Testis (tissue), 3 donors: Measurements from ENCODE around the gene TMEM242. TPM values are rescaled to one million over a fixed set of nuclear protein-coding genes. Genes with fewer than 3 reads are reported as not detected.

Experiments
- DNase-seq: peaks from one replicate; pipeline ENCODE4 v3.0.0-alpha.2; 2019
- H3K27ac ChIP-seq, 2 donors: fragments of 200-600 bp; sonication (generic); one replicate each; pipeline ENCODE4 v1.5.1; 2019
- H3K27me3 ChIP-seq: fragments of 200-600 bp; sonication (generic); one replicate; pipeline ENCODE4 v1.5.1; 2019
- H3K36me3 ChIP-seq: fragments of 200-600 bp; sonication (generic); one replicate; pipeline ENCODE4 v1.5.1; 2017; ENCODE audit warnings: low read depth; ENCODE audit errors: missing control alignments
- H3K4me1 ChIP-seq: fragments of 200-600 bp; sonication (generic); one replicate; pipeline ENCODE4 v1.5.1; 2019
- H3K4me3 ChIP-seq, 2 donors: fragments of 200-600 bp; sonication (generic); one replicate each; pipeline ENCODE4 v1.5.1; 2017 to 2019
- H3K9me3 ChIP-seq: fragments of 200-600 bp; sonication (generic); one replicate; pipeline ENCODE4 v1.5.1; 2017
- POLR2A ChIP-seq: fragments of 450-650 bp; IDR thresholded peaks from one replicate; pipeline ENCODE4 v1.6.1; 2017; ENCODE audit warnings: antibody characterized with exemption, mild to moderate bottlenecking, moderate library complexity
- WGBS, 2 donors: methylation state at CpG; one replicate each; pipeline ENCODE4 v1.1.5; 2018; 5-methylcytosine and 5-hydroxymethylcytosine counted together
- intact Hi-C: fragments of 100-400 bp; cut with DNase I; formaldehyde crosslinking; loops from one replicate; pipeline ENCODE4 v1.15.1; 2023; ENCODE audit warnings: low total_unique reads
- polyA plus RNA-seq: library from polyadenylated mRNA; stranded (reverse); fragments of 350-450 nt; fragmentation: Illumina TruSeq; extraction: RNeasy Lipid Tissue Mini Kit (QIAGEN cat#74804); gene quantifications from one replicate; pipeline ENCODE4 v1.2.3, GENCODE V29; 2014; ENCODE audit warnings: low read depth, low replicate concordance; ENCODE audit not compliant: insufficient read depth
- total RNA-seq, 2 donors: library from RNA; depleted of rRNA; stranded (reverse); fragments of >200 nt; gene quantifications; one replicate each; pipeline ENCODE4 v1.2.3, GENCODE V29; 2016
- TF ChIP-seq, protein P1 (sequence below), 3 experiments: fragments of 450-650 bp in 2 of 3; fragments of 200-600 bp in 1 of 3; sonication (generic) in 1 of 3; IDR thresholded peaks; one replicate each; pipeline ENCODE4 v1.5.1; 2016 to 2019; ENCODE audit warnings: antibody characterized with exemption in 3 of 3, mild to moderate bottlenecking in 2 of 3, moderate library complexity in 1 of 3

The TMEM242 gene
- total and polyA plus RNA-seq, 3 donors from 2014 or later = 8.9 to 11.9 (median 10.3) TPM

DNA sequence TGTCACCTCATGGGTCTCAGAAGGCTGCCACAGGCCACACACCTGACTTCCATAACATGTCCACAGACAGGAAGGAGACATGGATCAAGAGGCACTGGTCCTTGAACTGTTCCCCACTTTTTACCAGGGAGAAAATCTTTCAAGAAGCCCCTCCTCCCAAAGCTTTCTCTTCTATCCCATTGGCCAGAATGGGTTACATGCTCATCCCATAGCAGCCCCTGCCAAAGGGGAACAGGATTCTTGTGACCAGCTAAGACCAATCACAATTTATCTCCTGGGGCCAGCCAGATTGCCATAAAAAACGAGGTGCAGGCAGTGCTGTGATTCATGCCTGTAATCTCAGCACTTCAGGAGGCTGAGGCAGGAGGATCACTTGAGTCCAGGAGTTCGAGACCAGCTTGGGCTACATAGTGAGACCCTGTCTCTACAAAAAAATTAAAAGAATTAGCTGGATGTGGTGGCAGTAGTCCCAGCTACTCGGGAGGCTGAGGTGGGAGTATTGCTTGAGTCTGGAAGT lies 59.4 kb downstream of the TMEM242 start:
- no peaks in the 10 kb centered on the region for H3K9me3 ChIP-seq
- no peaks in the 10 kb centered on the region for H3K36me3 ChIP-seq
- WGBS, 2 donors = 45 to 74% methylated on average over 2 to 3 of the region's 3 CpGs
- intact Hi-C loops = no loop called here
- H3K27me3 ChIP-seq = no peaks in the 10 kb centered on the region
- peaks cover 11% of the 10 kb centered on the region for H3K4me1 ChIP-seq
- TF ChIP-seq, protein P1, sequence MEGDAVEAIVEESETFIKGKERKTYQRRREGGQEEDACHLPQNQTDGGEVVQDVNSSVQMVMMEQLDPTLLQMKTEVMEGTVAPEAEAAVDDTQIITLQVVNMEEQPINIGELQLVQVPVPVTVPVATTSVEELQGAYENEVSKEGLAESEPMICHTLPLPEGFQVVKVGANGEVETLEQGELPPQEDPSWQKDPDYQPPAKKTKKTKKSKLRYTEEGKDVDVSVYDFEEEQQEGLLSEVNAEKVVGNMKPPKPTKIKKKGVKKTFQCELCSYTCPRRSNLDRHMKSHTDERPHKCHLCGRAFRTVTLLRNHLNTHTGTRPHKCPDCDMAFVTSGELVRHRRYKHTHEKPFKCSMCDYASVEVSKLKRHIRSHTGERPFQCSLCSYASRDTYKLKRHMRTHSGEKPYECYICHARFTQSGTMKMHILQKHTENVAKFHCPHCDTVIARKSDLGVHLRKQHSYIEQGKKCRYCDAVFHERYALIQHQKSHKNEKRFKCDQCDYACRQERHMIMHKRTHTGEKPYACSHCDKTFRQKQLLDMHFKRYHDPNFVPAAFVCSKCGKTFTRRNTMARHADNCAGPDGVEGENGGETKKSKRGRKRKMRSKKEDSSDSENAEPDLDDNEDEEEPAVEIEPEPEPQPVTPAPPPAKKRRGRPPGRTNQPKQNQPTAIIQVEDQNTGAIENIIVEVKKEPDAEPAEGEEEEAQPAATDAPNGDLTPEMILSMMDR (IDR thresholded peaks at IDR 0.05) = no peak
- TF ChIP-seq POLR2A = no peak
- no peak for DNase-seq
- H3K27ac ChIP-seq = no peak overlapping the region
- no peak overlapping the region for H3K4me3 ChIP-seq

DNA sequence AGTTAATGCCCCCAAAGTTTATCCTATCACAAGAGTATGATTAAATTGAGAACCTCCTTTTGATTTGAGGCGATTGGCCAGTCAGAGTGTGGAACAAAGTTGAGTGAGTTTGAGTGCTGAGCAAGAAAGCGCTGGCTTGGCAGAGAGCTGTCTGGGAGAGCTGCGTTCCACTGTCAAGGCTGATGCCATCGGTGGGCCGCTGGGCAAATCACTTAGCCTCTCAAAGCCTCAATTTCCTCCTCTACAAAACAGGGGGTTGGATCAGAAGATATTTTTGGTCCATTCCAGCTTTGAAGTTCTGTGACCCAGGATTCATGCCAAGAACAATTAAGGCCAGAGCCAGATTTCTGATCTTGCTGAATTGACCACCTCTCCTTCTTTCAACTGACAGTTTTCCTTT lies 60.2 kb downstream of the TMEM242 start:
- TF ChIP-seq, protein P1 (IDR thresholded peaks at IDR 0.05) = no peak
- no peak for TF ChIP-seq POLR2A
- Histone ChIP-seq H3K27ac (no peak overlapping the region), H3K27me3 (no peaks in the 10 kb centered on the region), H3K4me1 (peaks cover 4% of the 10 kb centered on the region), H3K9me3 (no peaks in the 10 kb centered on the region), H3K4me3 (no peak overlapping the region), H3K36me3 (no peaks in the 10 kb centered on the region)
- DNase-seq = no peak
- 57 to 78% methylated on average over 5 of the region's 5 CpGs for WGBS, 2 donors
- intact Hi-C loops = no loop called here

DNA sequence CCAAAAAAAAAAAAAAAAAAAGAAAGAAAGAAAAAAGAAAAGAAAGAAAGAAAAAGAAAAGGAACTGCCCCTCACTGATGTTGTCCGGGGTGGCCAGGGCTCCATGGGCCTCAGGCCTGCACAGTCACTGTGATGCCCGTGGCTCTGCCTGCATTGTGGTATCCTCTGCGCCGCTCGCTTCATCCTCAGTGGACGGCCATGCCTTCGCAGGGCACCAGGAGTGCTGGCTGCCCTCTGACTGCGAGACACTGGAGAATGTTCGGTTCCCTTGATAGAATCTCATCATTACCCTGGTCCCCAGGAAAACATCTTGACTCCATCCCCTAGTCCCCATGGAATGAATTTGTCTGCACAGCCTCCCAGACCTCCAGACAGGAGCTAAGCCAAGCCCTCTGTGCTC lies 61.7 kb downstream of the TMEM242 start:
- no peak for DNase-seq
- Histone ChIP-seq H3K4me1 (peaks cover 4% of the 10 kb centered on the region), H3K4me3 (no peak overlapping the region), H3K27me3 (no peaks in the 10 kb centered on the region), H3K27ac (no peak overlapping the region), H3K9me3 (no peaks in the 10 kb centered on the region), H3K36me3 (no peaks in the 10 kb centered on the region)
- WGBS, 2 donors = 95% methylated on average over 7 to 9 of the region's 9 CpGs
- no peak for TF ChIP-seq POLR2A
- TF ChIP-seq, protein P1 (IDR thresholded peaks at IDR 0.05) = no peak
- intact Hi-C loops = no loop called here

DNA sequence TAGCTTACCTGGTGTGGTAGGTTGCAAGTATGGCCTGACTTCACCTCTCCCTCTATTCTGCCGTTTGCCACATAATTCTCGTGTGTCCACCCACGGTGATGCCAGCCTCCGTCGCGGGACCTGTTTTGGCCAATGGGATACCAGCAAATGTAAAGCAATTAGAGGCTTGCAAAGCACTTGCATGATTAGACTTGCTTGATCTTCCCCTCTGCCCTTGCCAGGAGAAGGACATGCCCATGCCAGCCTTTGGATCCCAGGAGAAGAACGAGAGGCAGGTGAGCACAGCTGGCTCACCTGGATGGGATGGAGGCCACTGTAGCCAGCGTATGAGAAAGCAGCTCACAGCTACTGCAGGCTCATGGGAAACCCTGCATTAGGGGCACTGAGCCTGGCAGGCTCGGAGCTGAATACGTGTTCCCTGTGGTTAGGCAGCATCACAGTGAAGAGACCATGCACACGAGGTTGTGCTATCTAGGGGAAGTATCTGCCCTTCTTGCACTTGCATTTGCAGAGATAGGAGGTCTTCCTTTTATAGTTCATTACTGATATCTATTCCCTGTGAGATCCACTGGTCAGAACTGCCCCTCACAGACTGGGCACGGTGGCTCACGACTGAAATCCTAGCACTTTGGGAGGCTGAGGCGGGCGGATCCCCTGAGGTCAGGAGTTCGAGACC lies 62.4 kb downstream of the TMEM242 start:
- no peak for DNase-seq
- no peak for TF ChIP-seq POLR2A
- TF ChIP-seq, protein P1 (IDR thresholded peaks at IDR 0.05) = no peak
- no peaks in the 10 kb centered on the region for H3K36me3 ChIP-seq
- no peak overlapping the region for H3K27ac ChIP-seq
- intact Hi-C loops = no loop called here
- H3K4me1 ChIP-seq = peaks cover 4% of the 10 kb centered on the region
- H3K9me3 ChIP-seq = no peaks in the 10 kb centered on the region
- 88 to 90% methylated on average over 15 to 16 of the region's 16 CpGs for WGBS, 2 donors
- H3K27me3 ChIP-seq = no peaks in the 10 kb centered on the region
- H3K4me3 ChIP-seq = no peak overlapping the region

DNA sequence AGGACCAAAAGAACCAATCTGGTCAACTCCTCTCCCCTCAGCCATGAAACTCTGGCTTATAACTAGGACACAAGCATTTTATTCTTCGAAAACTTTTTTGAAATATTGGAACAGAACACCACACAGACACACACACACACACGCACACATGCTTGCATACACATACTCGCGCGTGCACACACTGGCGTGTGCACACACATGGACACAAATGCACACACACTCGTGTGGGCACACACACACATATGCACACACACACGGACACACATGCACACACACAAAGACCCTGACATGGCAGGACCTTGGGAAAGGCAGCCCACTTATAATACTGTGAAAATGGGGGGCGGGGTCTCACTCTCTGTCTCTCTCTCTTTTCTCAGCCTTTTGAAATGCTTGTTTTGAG lies 63.9 kb downstream of the TMEM242 start:
- 91% methylated on average over 9 of the region's 9 CpGs for WGBS, 2 donors
- Histone ChIP-seq H3K27ac (no peak overlapping the region), H3K4me1 (peaks cover 4% of the 10 kb centered on the region), H3K9me3 (no peaks in the 10 kb centered on the region), H3K4me3 (no peak overlapping the region), H3K36me3 (no peaks in the 10 kb centered on the region), H3K27me3 (no peaks in the 10 kb centered on the region)
- intact Hi-C loops = no loop called here
- no peak for DNase-seq
- TF ChIP-seq POLR2A = no peak
- TF ChIP-seq, protein P1 (IDR thresholded peaks at IDR 0.05) = no peak
